Measurements from ENCODE around the gene KIF7. TPM values are rescaled to one million over a fixed set of nuclear protein-coding genes. Genes with fewer than 3 reads are reported as not detected.
A peak's percentile ranks its signal among the peaks of the same experiment; 100 is the strongest.

KIF7 gene
- total RNA-seq, 1 donor from 2014 or later = 2.1 TPM

DNA sequence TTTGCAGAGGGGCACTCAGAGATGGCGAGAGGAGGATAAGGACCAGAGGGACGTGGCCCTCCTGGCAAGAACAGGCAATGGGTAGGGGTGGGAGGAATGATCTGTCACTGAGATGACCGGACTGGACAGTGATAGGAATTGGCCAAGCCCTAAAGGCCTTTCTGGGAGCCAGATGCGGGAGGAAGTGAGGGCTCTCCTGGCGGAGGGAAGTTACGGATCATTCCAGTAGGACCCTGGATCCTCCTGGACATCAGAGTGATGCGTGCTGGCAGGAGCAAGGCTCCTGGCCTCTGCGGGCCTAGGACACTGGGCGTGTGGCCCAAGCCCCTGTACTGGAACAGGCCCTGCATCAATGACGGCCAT lies 23.4 kb downstream of the KIF7 start:
- H3K36me3 ChIP-seq (ENCODE audit: control insufficient read depth, insufficient read depth, low read length) = peaks cover 7% of the 10 kb centered on the region
- no peak for TF ChIP-seq CTCF (IDR thresholded peaks at IDR 0.05; ENCODE audit: insufficient read depth, low read length, severe bottlenecking)
- H3K27me3 ChIP-seq (ENCODE audit: control insufficient read depth, insufficient read depth, low read length) = no peaks in the 10 kb centered on the region
- no peak overlapping the region for H3K4me3 ChIP-seq (ENCODE audit: low read depth, low read length)
- no peak for DNase-seq (ENCODE audit: low read depth)
- no peak for FAIRE-seq

GRCh38 chr15:89630974-89631901 lies 24.0 kb downstream of the KIF7 start:
- Histone ChIP-seq H3K36me3 (ENCODE audit: control insufficient read depth, insufficient read depth, low read length) (peaks cover 8% of the 10 kb centered on the region), H3K4me3 (ENCODE audit: low read depth, low read length) (no peak overlapping the region), H3K27me3 (ENCODE audit: control insufficient read depth, insufficient read depth, low read length) (no peaks in the 10 kb centered on the region)
- FAIRE-seq (no peak), DNase-seq (ENCODE audit: low read depth) (no peak)
- TF ChIP-seq CTCF (IDR thresholded peaks at IDR 0.05; ENCODE audit: insufficient read depth, low read length, severe bottlenecking) = no peak

DNA sequence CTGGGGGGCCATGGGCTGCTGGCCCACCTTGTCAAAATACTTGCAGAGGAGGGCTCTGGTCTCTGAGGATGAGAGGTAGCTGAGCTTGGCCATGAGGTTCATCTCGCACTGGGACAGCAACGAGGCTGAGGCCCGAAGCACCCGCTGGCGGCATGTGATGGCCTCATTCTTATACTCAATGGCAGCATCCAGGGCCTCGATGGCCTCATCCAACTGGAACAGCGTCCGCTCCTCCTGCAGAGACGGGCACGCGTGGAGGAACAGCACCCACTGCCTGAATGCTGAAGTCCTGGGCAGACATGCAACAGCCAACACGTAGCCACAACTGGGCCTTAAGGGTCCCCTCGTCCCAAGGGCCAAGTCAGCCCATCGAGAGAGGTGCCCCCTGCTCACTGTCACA lies 25.0 kb downstream of the KIF7 start:
- no peak for FAIRE-seq
- no peak for TF ChIP-seq CTCF (IDR thresholded peaks at IDR 0.05; ENCODE audit: insufficient read depth, low read length, severe bottlenecking)
- no peak overlapping the region for H3K4me3 ChIP-seq (ENCODE audit: low read depth, low read length)
- no peak for DNase-seq (ENCODE audit: low read depth)
- no peaks in the 10 kb centered on the region for H3K27me3 ChIP-seq (ENCODE audit: control insufficient read depth, insufficient read depth, low read length)
- peaks cover 8% of the 10 kb centered on the region for H3K36me3 ChIP-seq (ENCODE audit: control insufficient read depth, insufficient read depth, low read length)

GRCh38 chr15:89629829-89630228 lies 25.4 kb downstream of the KIF7 start:
- DNase-seq (ENCODE audit: low read depth) (no peak), FAIRE-seq (no peak)
- H3K27me3 ChIP-seq (ENCODE audit: control insufficient read depth, insufficient read depth, low read length) = no peaks in the 10 kb centered on the region
- no peak for TF ChIP-seq CTCF (IDR thresholded peaks at IDR 0.05; ENCODE audit: insufficient read depth, low read length, severe bottlenecking)
- H3K36me3 ChIP-seq (ENCODE audit: control insufficient read depth, insufficient read depth, low read length) = peaks cover 9% of the 10 kb centered on the region
- H3K4me3 ChIP-seq (ENCODE audit: low read depth, low read length) = no peak overlapping the region

- no peaks in the 10 kb centered on the region for H3K27me3 ChIP-seq (ENCODE audit: control insufficient read depth, insufficient read depth, low read length)
- FAIRE-seq = peak; percentile 82
- H3K36me3 ChIP-seq (ENCODE audit: control insufficient read depth, insufficient read depth, low read length) = peaks cover 14% of the 10 kb centered on the region
- no peak for TF ChIP-seq CTCF (IDR thresholded peaks at IDR 0.05; ENCODE audit: insufficient read depth, low read length, severe bottlenecking)
- DNase-seq (ENCODE audit: low read depth) = no peak
- H3K4me3 ChIP-seq (ENCODE audit: low read depth, low read length) = no peak overlapping the region
These were observed 26.2 kb downstream of the KIF7 start for GRCh38 chr15:89628806-89629715.

All from bronchial epithelial cell (primary cell).